ENCODE results near the gene OR1E2.
"Not testable (repeated sequence)": the region's sequence is repeated elsewhere in the genome, so short reads cannot be mapped to it uniquely, and the experiment has no call there.

DNA sequence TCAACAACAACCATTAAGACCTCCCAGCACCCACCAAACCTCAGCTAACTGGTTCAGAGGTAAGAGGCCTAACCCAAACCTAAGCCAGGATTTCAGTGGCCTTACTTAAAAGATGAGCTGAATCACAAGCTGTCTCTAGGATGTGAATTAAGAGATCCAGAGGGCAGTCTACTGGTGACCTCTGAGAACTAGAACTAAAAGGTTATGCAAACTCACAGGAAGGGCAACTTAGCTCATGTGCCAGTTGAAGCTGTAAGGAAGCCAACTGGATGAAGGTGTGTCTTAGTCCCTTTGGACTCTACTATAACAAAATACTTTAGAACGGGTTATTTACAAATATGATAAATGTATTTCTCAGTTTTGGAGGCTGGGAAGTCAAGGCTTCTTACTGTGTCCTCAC lies 32.7 kb upstream of the OR1E2 start:
- TF ChIP-seq CTCF, POLR2A, POLR2AphosphoS5, EP300 (IDR thresholded peaks at IDR 0.05): not testable (repeated sequence)
